Transverse colon (tissue), 4 donors: ENCODE measurements around the gene VSIG2.

Experiments used
- POLR2A ChIP-seq: fragments of 450-650 bp; IDR thresholded peaks from one replicate; pipeline ENCODE4 v1.6.1; 2016; ENCODE audit warnings: antibody characterized with exemption, mild to moderate bottlenecking, moderate library complexity
- POLR2AphosphoS5 ChIP-seq, 3 donors: sonication (generic); formaldehyde crosslinking; IDR thresholded peaks; one replicate each; pipeline ENCODE4 v1.6.1; 2016; ENCODE audit warnings: antibody characterized with exemption in 3 of 3
- TF ChIP-seq, protein P1 (sequence below), 5 experiments: fragments of 200-600 bp in 3 of 5; fragments of 450-650 bp in 2 of 5; sonication (generic) in 3 of 5; IDR thresholded peaks; 1 replicate in 2 of 5; 2 replicates in 3 of 5; pipeline ENCODE4 v1.5.1; 2016 to 2017; ENCODE audit warnings: antibody characterized with exemption in 5 of 5, inconsistent platforms in 3 of 5, mild to moderate bottlenecking in 2 of 5, moderate library complexity in 1 of 5

DNA sequence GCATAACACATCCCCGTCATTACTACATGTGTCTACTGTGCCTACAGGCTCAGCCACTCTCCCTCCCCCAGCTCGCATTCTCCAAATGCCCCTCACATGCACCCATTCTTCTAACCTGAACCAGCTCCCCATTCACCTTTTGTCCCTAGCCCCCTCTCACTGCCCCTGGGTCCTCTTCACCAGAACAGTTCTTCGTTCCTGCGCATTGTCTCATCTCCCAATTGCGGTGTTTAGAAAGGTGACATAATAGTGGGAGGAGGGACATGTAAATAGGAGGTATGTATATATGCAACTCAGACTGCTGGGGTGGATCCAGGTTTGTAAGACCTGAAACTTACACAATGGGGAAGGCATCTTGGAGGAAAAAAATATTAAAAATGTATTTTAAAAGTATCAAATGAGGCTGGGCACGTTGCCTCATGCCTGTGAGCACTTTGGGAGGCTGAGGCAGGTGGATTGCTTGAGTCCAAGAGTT is 4.7 kb upstream of the VSIG2 start:
- TF ChIP-seq, protein P1, sequence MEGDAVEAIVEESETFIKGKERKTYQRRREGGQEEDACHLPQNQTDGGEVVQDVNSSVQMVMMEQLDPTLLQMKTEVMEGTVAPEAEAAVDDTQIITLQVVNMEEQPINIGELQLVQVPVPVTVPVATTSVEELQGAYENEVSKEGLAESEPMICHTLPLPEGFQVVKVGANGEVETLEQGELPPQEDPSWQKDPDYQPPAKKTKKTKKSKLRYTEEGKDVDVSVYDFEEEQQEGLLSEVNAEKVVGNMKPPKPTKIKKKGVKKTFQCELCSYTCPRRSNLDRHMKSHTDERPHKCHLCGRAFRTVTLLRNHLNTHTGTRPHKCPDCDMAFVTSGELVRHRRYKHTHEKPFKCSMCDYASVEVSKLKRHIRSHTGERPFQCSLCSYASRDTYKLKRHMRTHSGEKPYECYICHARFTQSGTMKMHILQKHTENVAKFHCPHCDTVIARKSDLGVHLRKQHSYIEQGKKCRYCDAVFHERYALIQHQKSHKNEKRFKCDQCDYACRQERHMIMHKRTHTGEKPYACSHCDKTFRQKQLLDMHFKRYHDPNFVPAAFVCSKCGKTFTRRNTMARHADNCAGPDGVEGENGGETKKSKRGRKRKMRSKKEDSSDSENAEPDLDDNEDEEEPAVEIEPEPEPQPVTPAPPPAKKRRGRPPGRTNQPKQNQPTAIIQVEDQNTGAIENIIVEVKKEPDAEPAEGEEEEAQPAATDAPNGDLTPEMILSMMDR (IDR thresholded peaks at IDR 0.05), result no peak
- TF ChIP-seq POLR2A (no peak), POLR2AphosphoS5 (IDR thresholded peaks at IDR 0.05) (no peak)
